GM19025 (cell line): ENCODE data around the gene EXOSC10.
"Not testable (repeated sequence)": the region's sequence is repeated elsewhere in the genome, so short reads cannot be mapped to it uniquely, and the experiment has no call there.

Source experiments
- ATAC-seq: cut with Tn5 transposase; IDR thresholded peaks from one replicate; pipeline ENCODE4 v1.9.1; 2021; ENCODE audit warnings: mild to moderate bottlenecking, low read depth, moderate library complexity; ENCODE audit not compliant: unreplicated experiment

Gene EXOSC10

GRCh38 chr1:11045428-11046269, 54.0 kb downstream of the EXOSC10 start:
- ATAC-seq: no peak

GRCh38 chr1:11044849-11045427, 54.7 kb downstream of the EXOSC10 start:
- no peak for ATAC-seq

GRCh38 chr1:11044086-11044848, 55.4 kb downstream of the EXOSC10 start:
- ATAC-seq: no peak

GRCh38 chr1:11042995-11043874, 56.4 kb downstream of the EXOSC10 start:
- ATAC-seq: no peak

- no peak for ATAC-seq
These were observed 57.6 kb downstream of the EXOSC10 start for GRCh38 chr1:11042065-11042464.

GRCh38 chr1:11041048-11041447, 58.6 kb downstream of the EXOSC10 start:
- ATAC-seq: no peak

- ATAC-seq: not testable (repeated sequence)
These were observed 59.6 kb downstream of the EXOSC10 start for GRCh38 chr1:11040105-11040429.

- no peak for ATAC-seq
These were observed 60.1 kb downstream of the EXOSC10 start for GRCh38 chr1:11039351-11040104.

GRCh38 chr1:11037740-11038182, 61.9 kb downstream of the EXOSC10 start:
- no peak for ATAC-seq

- not testable (repeated sequence) for ATAC-seq
These were observed 62.5 kb downstream of the EXOSC10 start for GRCh38 chr1:11037019-11037739.

- no peak for ATAC-seq
These were observed 67.9 kb downstream of the EXOSC10 start for GRCh38 chr1:11031624-11032262.

- no peak for ATAC-seq
These were observed 68.8 kb downstream of the EXOSC10 start for GRCh38 chr1:11030865-11031264.

GRCh38 chr1:11028018-11028417, 71.7 kb downstream of the EXOSC10 start:
- ATAC-seq: no peak

- no peak for ATAC-seq
These were observed 72.4 kb downstream of the EXOSC10 start for GRCh38 chr1:11027316-11027715.

- no peak for ATAC-seq
These were observed 72.8 kb downstream of the EXOSC10 start for GRCh38 chr1:11026903-11027302.

GRCh38 chr1:11026052-11026451, 73.6 kb downstream of the EXOSC10 start:
- no peak for ATAC-seq

- no peak for ATAC-seq
These were observed 74.1 kb downstream of the EXOSC10 start for GRCh38 chr1:11025618-11026017.

GRCh38 chr1:11024874-11025203, 74.8 kb downstream of the EXOSC10 start:
- no peak for ATAC-seq
